GM18499 (cell line): ENCODE results near the gene GSDMA.

Experiments used
- ATAC-seq: cut with Tn5 transposase; IDR thresholded peaks from one replicate; pipeline ENCODE4 v1.9.1; 2021; ENCODE audit warnings: moderate number of reproducible peaks; ENCODE audit not compliant: insufficient read depth, unreplicated experiment

GSDMA gene

DNA sequence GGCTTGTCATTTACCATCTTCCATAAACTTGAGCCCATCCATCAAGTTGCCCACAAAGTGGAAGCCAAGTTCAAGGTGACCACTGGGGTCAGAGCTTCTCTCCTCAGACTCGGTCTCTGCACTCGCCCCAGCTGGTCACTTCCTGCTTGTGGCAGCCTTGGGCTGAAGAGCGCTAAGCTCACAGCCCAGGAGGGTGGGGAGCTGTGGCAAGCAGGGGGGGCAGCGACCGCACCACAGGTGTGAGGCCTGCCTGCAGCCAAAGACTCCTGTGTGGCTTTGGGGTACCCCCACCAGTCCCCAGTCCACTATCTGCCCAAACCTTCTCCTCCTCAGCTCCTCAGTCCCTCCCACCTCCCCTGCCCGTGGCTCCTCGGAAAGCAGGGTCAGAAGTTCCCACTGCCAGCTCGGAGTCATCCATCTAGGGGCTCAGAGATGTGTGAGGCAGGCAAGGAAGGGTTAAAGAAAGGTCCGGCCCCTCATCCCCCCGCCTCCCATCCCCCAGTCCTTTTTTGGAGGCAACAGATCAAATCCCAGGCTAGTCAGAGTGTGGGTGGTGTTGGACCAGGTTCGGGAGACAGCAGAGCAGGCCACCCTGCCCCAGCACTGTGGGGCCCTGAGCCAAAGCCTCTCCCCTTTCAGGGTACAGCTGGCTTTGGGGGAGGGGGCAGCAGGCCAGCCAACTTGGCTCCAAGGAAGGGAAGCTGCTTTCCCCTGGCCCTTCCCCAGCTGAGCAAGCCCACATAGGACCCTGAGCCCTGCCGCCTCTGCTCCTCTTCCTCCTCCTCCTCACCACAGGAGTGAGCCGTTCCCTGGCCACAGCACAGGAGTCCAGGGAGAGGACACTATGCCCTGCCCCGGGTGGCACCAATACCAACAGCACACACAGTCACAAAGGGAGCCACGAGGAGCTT lies 55.7 kb downstream of the GSDMA start:
- ATAC-seq: no peak

DNA sequence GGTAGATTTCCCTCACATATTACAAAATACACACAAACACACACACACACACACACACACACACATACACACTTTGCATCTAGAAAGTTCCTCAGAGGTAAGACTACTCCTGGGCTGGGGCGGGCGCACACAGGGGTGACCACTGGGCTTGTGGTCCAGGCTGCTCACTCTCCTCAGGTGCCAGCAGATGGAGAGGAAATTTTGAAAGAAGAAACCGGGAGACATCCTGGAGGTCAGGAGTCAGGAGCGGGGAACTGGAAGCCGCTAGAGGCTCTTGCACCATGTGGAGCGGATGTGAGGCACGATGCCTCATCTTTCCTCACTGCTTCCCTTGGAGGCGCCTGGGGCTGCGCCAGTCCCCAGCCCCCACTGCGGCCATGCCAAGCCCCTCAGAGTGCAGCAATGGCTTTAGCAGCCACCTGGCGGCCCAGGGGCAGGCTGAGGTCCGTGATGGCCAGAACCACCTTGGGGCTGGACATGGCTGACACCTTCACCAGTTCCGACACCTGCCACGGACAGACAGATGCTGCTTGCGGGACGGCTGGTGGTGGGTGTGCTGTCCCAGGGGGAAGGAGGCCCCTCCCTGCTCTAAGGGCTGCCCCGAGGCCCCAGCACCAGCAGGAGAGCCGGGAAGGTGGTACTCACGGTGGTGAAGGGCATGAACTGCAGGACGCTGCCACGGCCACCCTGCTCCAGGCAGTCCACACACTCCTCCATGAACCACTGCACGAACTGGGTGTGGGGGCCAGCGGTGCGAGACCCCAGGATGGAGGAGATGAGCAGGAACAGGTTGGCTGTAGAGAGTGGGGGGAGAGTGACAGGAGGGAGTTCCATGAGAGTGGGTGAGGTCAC lies 56.6 kb downstream of the GSDMA start:
- no peak for ATAC-seq

DNA sequence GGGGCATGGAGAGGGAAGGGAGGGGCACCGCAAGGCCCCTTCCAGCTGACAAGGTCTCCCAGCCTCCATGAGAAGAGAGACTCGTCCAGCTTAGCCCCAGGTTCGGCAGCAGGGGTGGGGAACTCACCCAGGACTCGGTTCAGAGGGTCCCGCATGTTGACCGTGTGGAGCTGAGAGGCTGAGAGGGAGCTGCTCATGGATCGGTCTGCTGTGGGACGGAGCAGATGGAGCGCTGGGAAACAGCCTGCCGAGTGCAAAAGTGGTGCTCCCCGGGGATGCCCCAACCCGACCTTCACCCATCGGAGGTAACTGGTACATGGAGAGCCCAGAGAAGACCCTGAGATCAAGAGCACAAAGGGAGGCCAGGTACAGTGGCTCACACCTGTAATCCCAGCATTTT lies 57.3 kb downstream of the GSDMA start:
- no peak for ATAC-seq

DNA sequence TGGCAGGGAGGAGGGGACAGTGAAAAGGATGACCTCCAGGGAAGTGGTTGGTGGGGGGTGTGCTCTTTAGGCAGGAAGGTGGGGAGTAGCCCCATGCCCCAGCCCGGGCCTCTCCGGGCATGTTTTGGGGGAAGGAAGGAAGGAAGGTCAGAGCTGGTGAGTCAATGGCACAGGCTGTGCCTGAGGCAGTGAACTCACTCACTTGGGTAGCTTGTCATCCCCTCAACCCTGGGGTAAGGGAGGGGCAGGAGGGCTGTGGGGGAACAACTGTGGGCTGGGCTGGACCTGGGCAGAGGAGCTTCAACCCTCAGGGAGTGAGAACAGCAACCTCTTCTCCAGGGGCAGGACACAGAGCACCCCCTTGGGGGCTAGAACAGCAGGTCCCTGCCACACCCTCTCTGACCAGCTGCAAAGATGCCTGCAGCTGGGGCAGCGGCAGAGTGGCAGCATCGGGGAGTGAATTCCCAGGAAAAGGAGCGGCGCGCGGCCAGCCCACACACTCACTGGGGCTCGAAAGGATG lies 58.7 kb downstream of the GSDMA start:
- no peak for ATAC-seq

DNA sequence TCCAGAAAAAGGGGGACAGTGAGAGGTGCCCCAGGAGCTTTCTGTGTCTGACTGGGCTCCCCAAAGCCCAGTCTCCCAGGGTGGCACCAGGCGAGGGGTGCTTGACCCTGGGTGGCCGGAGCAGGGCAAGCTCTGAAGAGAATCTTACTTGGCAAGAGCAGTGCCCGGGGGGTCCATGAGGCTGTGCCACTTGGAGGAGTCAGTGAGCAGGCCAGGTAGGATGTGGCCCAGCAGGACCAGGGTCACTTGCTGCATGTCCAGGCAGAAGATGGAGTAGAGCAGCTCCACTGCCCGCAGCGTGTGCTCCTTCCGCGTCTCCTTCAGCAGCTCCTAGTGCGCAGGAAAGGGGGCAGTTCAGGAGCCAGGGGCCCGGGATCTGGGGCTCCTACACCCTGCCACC lies 59.7 kb downstream of the GSDMA start:
- ATAC-seq: no peak

DNA sequence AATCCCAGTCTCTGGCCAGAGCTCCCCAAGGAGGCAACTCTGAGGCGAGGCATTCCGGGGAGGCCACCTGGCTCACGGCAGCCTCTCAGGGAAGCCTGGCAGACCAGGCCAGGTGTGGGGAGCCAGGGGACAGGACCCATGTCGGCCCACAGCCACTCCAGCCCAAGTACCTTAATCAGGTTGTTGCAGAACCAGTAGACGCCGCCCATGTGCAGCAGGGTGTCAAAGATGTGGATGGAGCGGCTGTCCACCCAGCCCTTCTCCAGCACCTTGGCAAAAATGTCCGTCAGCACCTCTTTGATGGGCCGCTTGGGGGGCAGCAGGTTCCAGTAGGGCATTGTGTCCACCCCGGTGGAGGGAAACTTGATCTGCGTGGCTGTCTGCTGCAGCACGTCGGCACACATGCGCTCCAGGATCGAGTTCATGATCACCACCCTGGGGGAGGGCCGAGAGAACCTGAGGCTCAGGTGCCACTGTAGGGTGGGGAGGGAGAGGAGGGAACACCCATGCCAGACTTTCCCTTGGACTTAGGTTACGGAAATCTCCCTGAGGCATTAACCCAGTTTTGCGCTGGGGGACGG lies 60.2 kb downstream of the GSDMA start:
- ATAC-seq: no peak

DNA sequence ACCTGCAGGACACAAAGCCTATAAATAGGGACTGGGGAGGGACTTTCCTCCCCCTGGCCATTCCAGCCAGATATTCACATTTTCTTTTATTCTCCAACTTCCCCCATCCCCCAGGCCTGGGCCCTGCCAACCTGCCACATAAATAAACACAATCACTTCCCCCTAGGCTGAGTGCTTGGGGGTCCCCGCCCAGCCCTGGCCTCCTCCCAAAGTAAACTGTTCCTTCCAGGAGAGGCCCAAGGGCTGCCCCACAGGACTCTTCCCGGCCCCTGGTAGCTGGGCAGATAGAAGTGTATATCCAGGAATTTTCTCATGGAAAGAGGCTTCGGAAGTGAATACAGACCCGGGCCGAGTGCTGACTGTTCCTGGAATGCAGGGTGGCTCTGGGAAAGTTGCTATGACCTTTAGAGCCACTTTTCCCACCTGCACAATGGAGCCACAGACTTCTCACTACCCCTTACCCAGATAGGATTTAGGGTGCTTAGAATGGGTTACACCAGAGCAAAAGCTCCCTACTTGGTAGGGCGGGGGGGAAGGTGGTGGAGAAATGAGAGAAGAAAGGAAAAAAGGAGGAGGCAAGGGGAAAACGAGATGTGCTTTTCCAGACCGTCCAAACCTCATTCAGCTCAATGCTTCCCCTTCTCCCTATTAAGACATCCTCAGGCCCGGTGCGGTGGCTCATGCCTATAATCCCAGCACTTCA lies 60.9 kb downstream of the GSDMA start:
- ATAC-seq: no peak

DNA sequence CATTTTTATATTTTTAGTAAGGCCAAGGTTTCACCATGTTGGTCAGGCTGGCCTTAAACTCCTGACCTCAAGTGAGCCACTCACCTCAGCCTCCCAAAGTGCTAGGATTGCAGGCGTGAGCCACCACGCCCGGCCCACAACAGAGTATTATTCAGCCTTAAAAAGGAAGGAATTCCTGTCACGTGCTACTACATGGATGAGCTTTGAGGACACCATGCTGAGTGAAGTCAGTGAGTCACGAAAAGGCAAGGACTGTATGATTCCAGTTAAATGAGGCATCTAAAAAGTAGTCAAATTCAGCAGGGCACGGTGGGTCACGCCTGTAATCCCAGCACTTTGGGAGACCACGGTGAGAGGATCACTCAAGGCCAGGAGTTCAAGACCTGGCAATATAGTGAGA lies 62.1 kb downstream of the GSDMA start:
- ATAC-seq: no peak

DNA sequence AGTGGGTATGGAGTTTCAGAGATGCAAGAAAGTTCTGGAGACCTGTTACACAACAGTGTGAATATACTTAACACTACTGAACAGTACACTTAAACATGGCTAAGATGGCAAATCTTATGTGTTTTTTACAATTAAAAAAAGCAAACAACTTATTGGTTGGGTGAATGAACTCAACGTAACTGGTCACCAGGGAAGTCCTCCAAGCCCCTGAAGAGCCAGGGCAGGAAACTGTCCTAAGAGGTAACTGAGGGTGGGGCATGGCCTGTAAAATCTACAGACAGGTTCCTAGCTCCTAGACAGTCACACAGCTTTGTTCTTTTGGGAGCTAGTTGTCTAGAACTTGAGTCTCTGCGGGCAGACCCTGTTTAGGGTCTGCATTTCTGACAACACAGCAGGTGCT lies 62.8 kb downstream of the GSDMA start:
- no peak for ATAC-seq

DNA sequence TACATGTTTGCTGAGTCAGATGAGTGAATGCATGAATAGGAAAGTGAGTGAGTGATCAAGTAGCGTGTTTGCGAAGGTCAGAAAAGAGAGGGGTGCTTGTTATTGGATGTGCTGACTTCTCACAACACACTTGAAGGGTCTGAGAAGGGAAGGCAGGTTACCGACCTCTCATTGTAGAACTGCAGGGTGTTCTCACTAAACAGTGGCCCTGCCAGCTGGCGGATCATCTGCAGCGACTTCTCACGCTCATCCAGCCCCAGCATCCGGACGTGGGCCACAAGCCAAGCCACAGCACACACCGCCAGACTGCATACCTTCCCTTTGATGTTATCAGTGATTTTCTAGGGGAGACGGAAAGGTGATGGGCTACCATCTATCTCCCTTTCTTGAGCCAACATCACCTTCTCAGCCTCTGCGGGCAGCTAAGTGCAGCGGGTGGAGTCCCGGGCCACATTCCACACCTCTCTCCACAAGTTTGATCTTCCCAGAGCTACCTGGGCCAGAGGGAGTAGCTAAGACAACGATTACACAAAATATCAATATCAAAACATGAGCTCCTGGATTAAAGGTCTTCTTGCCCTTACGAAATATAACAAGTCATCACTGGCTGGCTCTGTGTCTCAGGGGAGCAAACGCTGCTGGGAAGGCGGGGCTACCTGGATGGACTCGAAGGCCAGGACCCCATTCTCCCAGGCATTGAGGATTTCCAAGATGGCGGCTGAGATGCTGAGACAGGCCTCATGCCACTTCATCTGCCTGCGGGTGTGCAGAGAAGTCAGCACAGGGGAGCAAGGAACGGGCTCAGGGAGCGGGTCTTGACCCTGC lies 63.4 kb downstream of the GSDMA start:
- no peak for ATAC-seq

DNA sequence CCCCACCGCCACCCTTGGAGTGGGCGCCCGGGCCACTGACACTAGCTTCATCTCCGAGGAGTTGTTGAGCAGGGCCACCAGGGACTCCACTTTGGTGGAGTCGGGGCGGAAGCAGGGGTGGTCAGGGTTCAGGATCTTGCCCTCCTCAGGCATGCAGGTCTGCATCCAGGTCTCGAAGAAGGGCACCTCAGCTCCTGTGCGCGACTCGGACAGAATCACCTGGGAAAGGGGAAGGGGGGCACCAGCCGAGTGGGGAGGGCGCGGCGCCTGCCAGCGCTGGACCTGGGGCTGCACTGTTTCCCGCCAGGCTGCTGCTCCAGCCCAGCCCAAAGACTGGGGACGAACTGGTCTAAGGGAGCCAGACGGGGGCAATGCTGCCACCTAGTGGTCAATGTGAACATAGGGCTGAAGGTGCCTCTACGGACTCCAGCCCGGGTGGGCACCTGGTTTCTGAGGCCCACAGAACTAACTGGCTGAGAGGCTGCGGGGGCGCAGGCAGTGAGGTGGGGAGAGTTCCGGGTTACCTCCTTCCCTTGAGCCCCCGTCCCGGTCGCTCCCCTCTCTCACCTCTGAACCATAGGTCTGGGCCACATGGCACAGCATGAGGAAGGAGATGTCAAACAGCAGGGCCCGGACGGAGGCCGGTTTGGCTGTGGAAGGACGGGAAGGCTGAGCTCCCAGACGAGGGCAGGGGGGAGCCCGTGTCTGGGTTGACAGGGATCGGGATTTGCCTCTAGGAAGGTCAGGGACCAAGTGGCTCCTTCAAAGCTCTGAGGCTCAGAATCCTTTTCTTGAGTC lies 64.2 kb downstream of the GSDMA start:
- no peak for ATAC-seq
